DND-41 (cell line): ENCODE data around the gene GALK2.

ENCODE experiments used
- EZH2 ChIP-seq: IDR thresholded peaks from 3 replicates; pipeline ENCODE4 v1.6.1; 2012; ENCODE audit warnings: borderline replicate concordance, low read depth, mild to moderate bottlenecking, moderate library complexity, low read length, inconsistent platforms; ENCODE audit not compliant: severe bottlenecking
- TF ChIP-seq, protein P1 (sequence below): IDR thresholded peaks from 2 replicates; pipeline ENCODE4 v1.5.1; 2012; ENCODE audit warnings: borderline replicate concordance, low read length, moderate library complexity, mild to moderate bottlenecking; ENCODE audit not compliant: poor library complexity, severe bottlenecking; ENCODE audit errors: extremely low read depth

DNA sequence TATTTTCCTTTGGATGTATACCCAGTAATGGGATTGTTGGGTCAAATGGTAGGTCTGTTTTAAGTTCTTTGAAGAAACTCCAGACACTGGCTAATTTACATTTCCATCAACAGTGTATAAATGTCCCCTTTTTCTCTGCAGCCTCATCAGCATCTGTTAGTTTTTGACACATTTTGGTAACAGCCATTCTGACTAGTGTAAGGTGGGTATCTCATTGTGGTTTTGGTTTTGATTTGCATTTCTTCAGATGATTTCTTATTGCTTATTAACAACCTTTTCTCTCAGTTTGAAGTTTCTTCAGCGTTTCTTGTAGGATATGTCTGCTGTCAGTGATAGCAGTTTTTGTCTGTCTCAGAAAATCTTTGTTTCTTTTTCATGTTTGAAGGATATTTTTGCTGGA, 15.4 kb downstream of the GALK2 start:
- no peak for TF ChIP-seq EZH2
- TF ChIP-seq, protein P1, sequence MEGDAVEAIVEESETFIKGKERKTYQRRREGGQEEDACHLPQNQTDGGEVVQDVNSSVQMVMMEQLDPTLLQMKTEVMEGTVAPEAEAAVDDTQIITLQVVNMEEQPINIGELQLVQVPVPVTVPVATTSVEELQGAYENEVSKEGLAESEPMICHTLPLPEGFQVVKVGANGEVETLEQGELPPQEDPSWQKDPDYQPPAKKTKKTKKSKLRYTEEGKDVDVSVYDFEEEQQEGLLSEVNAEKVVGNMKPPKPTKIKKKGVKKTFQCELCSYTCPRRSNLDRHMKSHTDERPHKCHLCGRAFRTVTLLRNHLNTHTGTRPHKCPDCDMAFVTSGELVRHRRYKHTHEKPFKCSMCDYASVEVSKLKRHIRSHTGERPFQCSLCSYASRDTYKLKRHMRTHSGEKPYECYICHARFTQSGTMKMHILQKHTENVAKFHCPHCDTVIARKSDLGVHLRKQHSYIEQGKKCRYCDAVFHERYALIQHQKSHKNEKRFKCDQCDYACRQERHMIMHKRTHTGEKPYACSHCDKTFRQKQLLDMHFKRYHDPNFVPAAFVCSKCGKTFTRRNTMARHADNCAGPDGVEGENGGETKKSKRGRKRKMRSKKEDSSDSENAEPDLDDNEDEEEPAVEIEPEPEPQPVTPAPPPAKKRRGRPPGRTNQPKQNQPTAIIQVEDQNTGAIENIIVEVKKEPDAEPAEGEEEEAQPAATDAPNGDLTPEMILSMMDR: no peak
